Spleen (tissue), 11 donors: Measurements from ENCODE around the gene MYO18A. TPM values are rescaled to one million over a fixed set of nuclear protein-coding genes. Genes with fewer than 3 reads are reported as not detected.
"Not testable (repeated sequence)": the region's sequence is repeated elsewhere in the genome, so short reads cannot be mapped to it uniquely, and the experiment has no call there.

ENCODE experiments used
- DNase-seq: peaks from one replicate; pipeline ENCODE4 v3.0.0-alpha.2; 2020
- H3K27ac ChIP-seq, 8 donors: fragments of 200-600 bp; sonication (generic) in 7 of 8; 1 replicate in 4 of 8; 2 replicates in 4 of 8; pipeline versions ENCODE4 v1.5.0 to v1.8.0; 2016 to 2021; ENCODE audit warnings: inconsistent platforms in 4 of 8, mild to moderate bottlenecking in 4 of 8, moderate library complexity in 1 of 8
- H3K27me3 ChIP-seq, 7 donors: fragments of 200-600 bp; sonication (generic) in 6 of 7; replicated peaks in 1 of 7; 1 replicate in 4 of 7; 2 replicates in 3 of 7; pipeline versions ENCODE4 v1.5.0 to v1.8.0; 2016 to 2021; ENCODE audit warnings: inconsistent platforms in 3 of 7, mild to moderate bottlenecking in 1 of 7
- H3K36me3 ChIP-seq, 6 donors: fragments of 200-600 bp; sonication (generic) in 5 of 6; 1 replicate in 4 of 6; 2 replicates in 2 of 6; pipeline versions ENCODE4 v1.5.0 to v1.8.0; 2016 to 2021; ENCODE audit warnings: inconsistent platforms in 2 of 6
- H3K4me1 ChIP-seq, 6 donors: fragments of 200-600 bp; sonication (generic) in 5 of 6; 1 replicate in 3 of 6; 2 replicates in 3 of 6; pipeline versions ENCODE4 v1.5.0 to v1.8.0; 2016 to 2021; ENCODE audit warnings: inconsistent platforms in 3 of 6
- H3K4me3 ChIP-seq, 8 donors: fragments of 200-600 bp; sonication (generic) in 7 of 8; 1 replicate in 4 of 8; 2 replicates in 4 of 8; pipeline versions ENCODE4 v1.5.0 to v1.8.0; 2016 to 2021; ENCODE audit warnings: inconsistent platforms in 4 of 8, mild to moderate bottlenecking in 4 of 8, moderate library complexity in 2 of 8
- H3K9me3 ChIP-seq, 8 donors: fragments of 200-600 bp; sonication (generic) in 7 of 8; 1 replicate in 4 of 8; 2 replicates in 4 of 8; pipeline versions ENCODE4 v1.5.0 to v1.8.0; 2016 to 2021; ENCODE audit warnings: inconsistent platforms in 4 of 8
- POLR2A ChIP-seq, 3 donors: fragments of 450-650 bp; IDR thresholded peaks; one replicate each; pipeline ENCODE4 v1.5.1; 2017; ENCODE audit warnings: antibody characterized with exemption in 3 of 3, mild to moderate bottlenecking in 1 of 3
- POLR2AphosphoS5 ChIP-seq, 3 donors: sonication (generic); formaldehyde crosslinking; IDR thresholded peaks; one replicate each; pipeline ENCODE4 v1.5.1; 2017; ENCODE audit warnings: antibody characterized with exemption in 3 of 3
- WGBS, 5 donors: extraction: QIAGEN DNeasy Blood & Tissue Kit in 3 of 5; methylation state at CpG; one replicate each; pipeline versions ENCODE4 v1.1.5 to v1.1.7; 2013 to 2018; 5-methylcytosine and 5-hydroxymethylcytosine counted together
- intact Hi-C: fragments of 100-400 bp; cut with DNase I; formaldehyde crosslinking; loops from one replicate; pipeline ENCODE4 v1.15.0; 2023; ENCODE audit warnings: low total_unique reads
- polyA plus RNA-seq, 3 donors: library from polyadenylated mRNA; stranded (reverse); fragments of 200-250 nt; gene quantifications; one replicate each; pipeline ENCODE4 v1.2.1, GENCODE V29; 2013
- total RNA-seq, 7 donors: library from RNA; depleted of rRNA in 3 of 7; stranded (reverse); fragments of >200 nt in 3 of 7; fragmentation: NEBNext Ultra II Directional in 4 of 7; extraction: Animal tissue kit (Norgen Biotek cat#: 25700) in 4 of 7; gene quantifications; one replicate each; pipeline versions ENCODE4 v1.1.0 to v1.2.1, GENCODE V29; 2016 to 2021
- TF ChIP-seq, protein P1 (sequence below), 11 experiments: fragments of 200-600 bp in 7 of 11; fragments of 450-650 bp in 4 of 11; sonication (generic) in 4 of 11; IDR thresholded peaks in 8 of 11; conservative IDR thresholded peaks in 3 of 11; 1 replicate in 7 of 11; 2 replicates in 4 of 11; pipeline versions ENCODE4 v1.4.0 to v1.8.0; 2016 to 2021; ENCODE audit warnings: antibody characterized with exemption in 11 of 11, inconsistent platforms in 4 of 11, mild to moderate bottlenecking in 1 of 11
- donor health status: healthy with polysubstance abuse.
- donor health status: DM: no; HTN: no; CAD: no; lungs with moderate emphysema.
- donor health status: DM: no; HTN: no; CAD: no.
- donor health status: Bipolar disorder and iron deficiency.
- donor health status: healthy.
- donor health status: DM: no; HTN: no; CAD: no.
- donor health status: DM: yes; HTN: yes; CAD: no.

The MYO18A gene
- total and polyA plus RNA-seq, 10 donors, result 24.2 to 114 (median 68.0) TPM

DNA sequence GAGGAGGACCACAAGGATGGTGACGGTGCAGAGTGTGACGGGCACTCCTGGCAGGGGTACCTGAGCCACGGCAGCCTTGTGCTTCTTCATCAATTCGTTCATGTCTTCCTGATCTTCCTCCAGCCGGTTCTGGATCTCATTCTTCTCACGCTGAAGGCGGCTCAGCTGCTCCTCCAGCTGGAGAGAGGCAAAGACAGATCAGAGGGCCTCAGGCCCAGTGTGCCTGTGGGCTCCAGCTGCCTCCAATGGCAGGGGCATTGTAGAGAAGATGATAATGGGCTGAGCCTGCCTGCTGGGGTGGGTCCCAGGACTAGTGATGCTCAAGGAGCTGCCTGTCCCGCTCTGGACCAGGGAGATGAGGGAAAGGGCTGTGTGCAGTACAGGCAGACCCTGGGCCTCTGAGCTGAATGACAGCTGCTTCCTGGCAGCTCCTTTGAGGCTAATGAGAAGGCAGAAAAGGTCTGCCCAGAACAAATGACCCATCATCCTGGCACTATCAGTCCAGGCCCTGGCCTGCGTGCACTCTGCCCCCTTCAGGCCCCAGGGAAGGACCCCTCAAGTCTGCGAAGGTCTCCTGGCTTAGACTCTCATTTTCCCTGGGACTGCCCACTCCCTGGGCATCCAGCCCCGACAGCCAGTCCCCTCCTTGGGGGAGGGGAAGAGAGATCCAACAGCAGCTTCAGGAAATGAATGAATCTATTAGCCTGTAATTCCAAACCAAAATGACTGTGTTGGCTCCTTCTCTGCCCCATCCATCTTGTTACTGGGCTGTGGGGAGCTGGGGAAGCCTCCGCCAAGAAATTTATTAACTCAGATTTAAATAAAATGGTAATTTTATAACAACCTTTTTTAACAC lies 89.2 kb downstream of the MYO18A start:
- Histone ChIP-seq H3K4me3 (no peak overlapping the region), H3K4me1 (no peaks in the 10 kb centered on the region), H3K36me3 (peaks cover under 1 to 100% (median 96%) of the 10 kb centered on the region in 6 donors), H3K27me3 (no peaks in the 10 kb centered on the region), H3K27ac (no peak overlapping the region), H3K9me3 (no peaks in the 10 kb centered on the region)
- TF ChIP-seq, protein P1, sequence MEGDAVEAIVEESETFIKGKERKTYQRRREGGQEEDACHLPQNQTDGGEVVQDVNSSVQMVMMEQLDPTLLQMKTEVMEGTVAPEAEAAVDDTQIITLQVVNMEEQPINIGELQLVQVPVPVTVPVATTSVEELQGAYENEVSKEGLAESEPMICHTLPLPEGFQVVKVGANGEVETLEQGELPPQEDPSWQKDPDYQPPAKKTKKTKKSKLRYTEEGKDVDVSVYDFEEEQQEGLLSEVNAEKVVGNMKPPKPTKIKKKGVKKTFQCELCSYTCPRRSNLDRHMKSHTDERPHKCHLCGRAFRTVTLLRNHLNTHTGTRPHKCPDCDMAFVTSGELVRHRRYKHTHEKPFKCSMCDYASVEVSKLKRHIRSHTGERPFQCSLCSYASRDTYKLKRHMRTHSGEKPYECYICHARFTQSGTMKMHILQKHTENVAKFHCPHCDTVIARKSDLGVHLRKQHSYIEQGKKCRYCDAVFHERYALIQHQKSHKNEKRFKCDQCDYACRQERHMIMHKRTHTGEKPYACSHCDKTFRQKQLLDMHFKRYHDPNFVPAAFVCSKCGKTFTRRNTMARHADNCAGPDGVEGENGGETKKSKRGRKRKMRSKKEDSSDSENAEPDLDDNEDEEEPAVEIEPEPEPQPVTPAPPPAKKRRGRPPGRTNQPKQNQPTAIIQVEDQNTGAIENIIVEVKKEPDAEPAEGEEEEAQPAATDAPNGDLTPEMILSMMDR (IDR thresholded peaks at IDR 0.05 in 8 of 11, conservative IDR thresholded peaks at IDR 0.05 in 3 of 11), result no peak
- peak in 1 of 3 donors; percentile 17 for TF ChIP-seq POLR2AphosphoS5 (IDR thresholded peaks at IDR 0.05)
- 74 to 93% (median 85%) methylated on average over 11 to 12 of the region's 12 CpGs for WGBS, 5 donors
- no peak for DNase-seq
- intact Hi-C loops, result no loop called here

- WGBS, 5 donors, result 67 to 94% (median 79%) methylated on average over 4 of the region's 4 CpGs
- TF ChIP-seq POLR2AphosphoS5 (IDR thresholded peaks at IDR 0.05) (no peak), POLR2A (IDR thresholded peaks at IDR 0.05) (no peak)
- TF ChIP-seq, protein P1 (IDR thresholded peaks at IDR 0.05 in 8 of 11, conservative IDR thresholded peaks at IDR 0.05 in 3 of 11), result no peak
- no peak for DNase-seq
- H3K9me3 ChIP-seq, result no peaks in the 10 kb centered on the region
- no peaks in the 10 kb centered on the region for H3K4me1 ChIP-seq
- no peak overlapping the region for H3K4me3 ChIP-seq
- intact Hi-C loops, result no loop called here
- H3K27me3 ChIP-seq, result no peaks in the 10 kb centered on the region
- no peak overlapping the region for H3K27ac ChIP-seq
- peaks cover 3 to 100% (median 96%) of the 10 kb centered on the region in 6 donors for H3K36me3 ChIP-seq
These were observed 90.1 kb downstream of the MYO18A start for GRCh38 chr17:29090108-29090507.

DNA sequence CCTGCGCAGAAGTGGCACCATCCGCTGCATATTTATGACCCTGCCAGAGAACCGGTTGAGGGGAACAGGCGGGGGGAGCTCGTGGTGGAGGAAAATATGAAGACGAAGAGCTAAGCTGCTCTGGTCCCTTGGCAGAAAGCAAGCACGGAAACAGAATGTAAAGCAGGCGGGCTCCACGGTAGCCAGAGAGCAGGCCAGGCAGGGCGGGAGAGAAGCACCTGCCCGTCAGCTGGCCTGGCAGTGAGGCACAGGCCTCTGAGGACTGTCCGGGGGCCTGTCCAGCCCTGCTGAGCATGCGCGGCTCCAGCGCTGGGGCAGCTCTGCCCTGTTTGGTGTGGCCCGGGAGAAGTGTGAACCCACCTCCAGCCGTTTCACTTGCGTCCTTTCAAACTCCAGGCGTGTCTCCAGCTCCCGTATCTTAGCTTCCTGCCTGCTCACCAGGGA lies 90.6 kb downstream of the MYO18A start:
- Histone ChIP-seq H3K36me3 (peaks cover 3 to 100% (median 96%) of the 10 kb centered on the region in 6 donors), H3K27ac (no peak overlapping the region), H3K27me3 (no peaks in the 10 kb centered on the region), H3K4me1 (no peaks in the 10 kb centered on the region), H3K9me3 (no peaks in the 10 kb centered on the region), H3K4me3 (no peak overlapping the region)
- no peak for DNase-seq
- TF ChIP-seq, protein P1 (IDR thresholded peaks at IDR 0.05 in 8 of 11, conservative IDR thresholded peaks at IDR 0.05 in 3 of 11), result no peak
- TF ChIP-seq POLR2AphosphoS5 (IDR thresholded peaks at IDR 0.05) (no peak), POLR2A (IDR thresholded peaks at IDR 0.05) (no peak)
- intact Hi-C loops, result no loop called here
- WGBS, 5 donors, result 80 to 94% (median 87%) methylated on average over 20 of the region's 20 CpGs

DNA sequence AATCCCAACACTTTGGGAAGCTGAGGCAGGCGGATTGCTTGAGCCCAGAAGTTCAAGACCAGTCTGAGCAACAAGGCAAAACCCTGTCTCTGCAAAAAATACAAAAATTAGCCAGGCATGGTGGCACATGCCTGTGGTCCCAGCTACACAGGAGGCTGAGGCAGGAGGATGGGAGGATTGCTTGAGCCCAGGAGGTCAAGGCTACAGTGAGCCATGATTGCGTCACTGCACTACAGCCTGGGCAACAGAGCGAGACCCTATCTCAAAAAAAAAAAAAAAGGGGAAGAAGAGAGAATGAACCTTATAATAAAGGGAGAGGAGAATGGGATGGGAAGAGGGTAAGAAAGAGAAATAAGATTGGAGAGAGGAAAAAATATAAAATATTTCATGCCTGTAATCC lies 91.4 kb downstream of the MYO18A start:
- peaks cover 3 to 100% (median 94%) of the 10 kb centered on the region in 6 donors for H3K36me3 ChIP-seq
- H3K4me3 ChIP-seq, intact Hi-C loops, H3K27me3 ChIP-seq, DNase-seq, H3K9me3 ChIP-seq, H3K4me1 ChIP-seq, H3K27ac ChIP-seq: not testable (repeated sequence)
- 89 to 97% (median 91%) methylated on average over 3 of the region's 3 CpGs for WGBS, 5 donors
